Naive thymus-derived CD8-positive, alpha-beta T cell (primary cell): Measurements from ENCODE around the gene GRAMD4. TPM values are rescaled to one million over a fixed set of nuclear protein-coding genes. Genes with fewer than 3 reads are reported as not detected.

Experiments
- ATAC-seq, 2 donors: fragments of 150-1000 bp; cut with Tn5 transposase in 1 of 2; sonication (Bioruptor Pico), chemical (Tn5 transposase) in 1 of 2; 1 replicate in 1 of 2; 2 replicates in 1 of 2; pipeline ENCODE4 v1.10.0; 2021; ENCODE audit warnings: mild to moderate bottlenecking in 2 of 2, moderate library complexity in 2 of 2
- POLR2A ChIA-PET: fragments of 350-600 bp; sonication (Branson Sonifier 250); formaldehyde crosslinking; loops from one replicate; lab custom pipeline; 2021; ENCODE audit warnings: antibody characterized with exemption; lab: Charles Lee
- DNase-seq, 10 donors: peaks; one replicate each; pipeline versions ENCODE4 v3.0.0 to v3.0.0-alpha.2; 2020 to 2022
- H3K27ac Mint-ChIP-seq, 10 donors: one replicate each; pipeline ENCODE4 v1.8.0; 2020 to 2022; ENCODE audit warnings: mild to moderate bottlenecking in 10 of 10, mixed read lengths in 10 of 10, moderate library complexity in 4 of 10, inconsistent platforms in 1 of 10
- H3K27me3 Mint-ChIP-seq, 5 donors: one replicate each; pipeline ENCODE4 v1.8.0; 2021 to 2022; ENCODE audit warnings: mixed read lengths in 5 of 5
- H3K36me3 Mint-ChIP-seq, 3 donors: one replicate each; pipeline ENCODE4 v1.8.0; 2020 to 2022; ENCODE audit warnings: mixed read lengths in 3 of 3, mild to moderate bottlenecking in 2 of 3, inconsistent platforms in 1 of 3
- H3K4me1 Mint-ChIP-seq, 4 donors: one replicate each; pipeline ENCODE4 v1.8.0; 2021 to 2022; ENCODE audit warnings: mixed read lengths in 4 of 4
- H3K4me3 Mint-ChIP-seq, 10 donors: one replicate each; pipeline ENCODE4 v1.8.0; 2020 to 2022; ENCODE audit warnings: mild to moderate bottlenecking in 10 of 10, mixed read lengths in 10 of 10, moderate library complexity in 6 of 10, inconsistent platforms in 1 of 10
- H3K9me3 Mint-ChIP-seq, 9 donors: one replicate each; pipeline ENCODE4 v1.8.0; 2020 to 2022; ENCODE audit warnings: mixed read lengths in 9 of 9, mild to moderate bottlenecking in 3 of 9, inconsistent platforms in 1 of 9, moderate library complexity in 1 of 9
- polyA plus RNA-seq, 3 donors: library from polyadenylated mRNA; unstranded; fragments of 300-500 nt; fragmentation: Illumina TruSeq; gene quantifications; one replicate each; pipeline ENCODE4 v1.2.3, GENCODE V29; 2021
- total RNA-seq, 8 experiments: library from RNA in 2 of 8; stranded (reverse) in 2 of 8; gene quantifications; one replicate each; pipeline ENCODE4 v1.2.3 and lab custom pipeline; 2021 to 2026

GRAMD4 gene
- total and polyA plus RNA-seq, 5 experiments from 2014 or later: 2.8 to 7.6 (median 4.1) TPM

DNA sequence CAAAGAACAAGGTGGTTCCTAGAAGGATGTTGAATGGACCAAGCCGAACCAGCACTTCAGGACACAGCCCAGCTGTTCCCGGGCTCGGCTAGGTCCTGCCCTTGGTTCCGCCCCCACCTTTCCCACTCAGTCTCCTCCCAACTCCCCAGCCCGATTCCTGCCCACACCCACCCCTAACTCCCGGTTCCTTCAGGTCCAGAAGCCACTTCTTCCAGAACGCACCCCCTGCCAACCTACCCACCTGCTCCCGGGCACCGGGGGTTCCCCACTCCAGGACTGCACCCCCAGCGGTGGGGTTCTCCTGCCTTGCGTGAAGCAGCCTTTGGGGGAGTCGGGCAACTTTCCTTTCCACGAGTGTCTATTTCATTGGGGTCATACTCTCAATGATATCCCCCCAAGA lies 87.1 kb downstream of the GRAMD4 start:
- peak overlapping the region in 2 of 10 donors; percentile 15 to 53 for H3K27ac Mint-ChIP-seq
- no peaks in the 10 kb centered on the region for H3K27me3 Mint-ChIP-seq
- ATAC-seq: no peak
- H3K36me3 Mint-ChIP-seq: peaks cover 11 to 97% (median 34%) of the 10 kb centered on the region in 3 donors
- POLR2A ChIA-PET: no interaction called here
- peaks cover 0 to 7% (median 4%) of the 10 kb centered on the region in 4 donors for H3K4me1 Mint-ChIP-seq
- no peak for DNase-seq
- H3K9me3 Mint-ChIP-seq: no peaks in the 10 kb centered on the region
- H3K4me3 Mint-ChIP-seq: no peak overlapping the region

DNA sequence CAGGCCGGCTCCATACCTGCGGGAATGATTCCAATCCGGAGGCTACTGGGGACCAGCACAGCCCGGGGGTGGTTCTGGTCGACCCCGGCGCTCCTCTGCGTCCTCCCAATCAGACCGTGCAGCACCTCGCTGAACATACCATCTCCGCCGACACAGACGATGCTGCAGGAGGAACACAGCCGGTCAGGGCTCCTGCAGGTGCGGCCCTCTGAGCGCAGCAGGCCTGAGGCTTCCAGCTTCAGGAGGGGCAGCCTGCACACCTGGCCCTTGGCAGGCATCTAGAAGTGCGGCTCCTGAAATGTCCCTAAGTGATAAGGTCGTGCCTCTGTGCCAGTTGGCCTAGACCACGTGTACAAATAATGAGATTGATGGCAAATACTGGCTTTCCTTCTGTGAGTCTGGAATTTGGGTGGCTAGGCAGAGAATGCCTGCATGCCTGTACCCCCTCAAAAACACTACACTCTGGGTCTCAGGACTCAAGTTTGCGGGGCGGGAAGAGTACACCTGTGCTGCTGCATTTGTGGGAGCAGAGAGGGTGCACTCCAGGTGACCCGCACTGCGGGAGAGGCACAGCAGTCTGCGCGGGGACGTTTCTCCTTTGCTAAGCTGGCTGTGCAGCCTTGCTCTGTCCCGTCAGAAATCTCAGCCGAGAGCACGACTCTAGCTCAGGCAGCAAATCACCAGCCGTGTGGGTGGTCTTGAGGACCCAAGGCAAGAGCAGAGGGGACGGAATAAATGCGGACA lies 87.8 kb downstream of the GRAMD4 start:
- Mint-ChIP-seq H3K9me3 (no peaks in the 10 kb centered on the region), H3K4me3 (no peak overlapping the region)

DNA sequence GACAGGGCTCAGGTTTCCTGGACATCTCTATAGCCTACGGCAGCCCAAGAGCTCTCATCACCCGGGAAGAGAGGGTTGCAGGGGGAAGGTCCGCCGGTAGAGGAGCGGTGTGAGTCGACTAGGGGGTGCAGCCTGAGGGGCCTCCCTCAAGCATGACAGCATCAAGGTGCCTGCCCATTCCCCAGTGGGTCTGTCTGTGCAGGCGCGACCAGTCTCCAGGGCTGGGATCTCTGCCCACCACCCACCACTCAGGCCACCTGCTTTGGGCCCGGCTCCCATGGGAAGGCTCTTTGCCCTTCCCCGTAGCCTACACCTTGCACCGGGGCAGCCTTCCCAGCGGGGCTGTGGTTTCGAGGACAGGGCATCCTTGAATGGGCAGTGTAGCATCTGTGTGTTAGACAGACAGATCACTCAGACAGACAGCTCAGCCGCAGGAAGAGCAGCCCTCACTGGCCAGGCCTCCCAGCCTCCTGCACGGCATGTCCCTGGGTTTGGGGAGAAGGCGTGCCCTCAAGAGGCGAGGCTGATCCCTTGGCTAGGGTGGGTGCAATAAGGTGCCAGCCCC lies 88.7 kb downstream of the GRAMD4 start:
- POLR2A ChIA-PET: interaction anchor here (1.3 kb wide), 1 partner anchor 27 kb away, joined by 3 read pairs; no protein-coding TSS in a partner anchor
- H3K27me3 Mint-ChIP-seq: no peaks in the 10 kb centered on the region

More for the DNA sequence above, 87.8 kb downstream of the GRAMD4 start:
- peak overlapping the region in 1 of 10 donors; percentile 68 for H3K27ac Mint-ChIP-seq
- H3K4me1 Mint-ChIP-seq: peaks cover 1 to 7% (median 5%) of the 10 kb centered on the region in 4 donors
- ATAC-seq (no peak), DNase-seq (no peak)
- H3K36me3 Mint-ChIP-seq: peaks cover 11 to 97% (median 33%) of the 10 kb centered on the region in 3 donors
- H3K27me3 Mint-ChIP-seq: no peaks in the 10 kb centered on the region
- POLR2A ChIA-PET: no interaction called here

DNA sequence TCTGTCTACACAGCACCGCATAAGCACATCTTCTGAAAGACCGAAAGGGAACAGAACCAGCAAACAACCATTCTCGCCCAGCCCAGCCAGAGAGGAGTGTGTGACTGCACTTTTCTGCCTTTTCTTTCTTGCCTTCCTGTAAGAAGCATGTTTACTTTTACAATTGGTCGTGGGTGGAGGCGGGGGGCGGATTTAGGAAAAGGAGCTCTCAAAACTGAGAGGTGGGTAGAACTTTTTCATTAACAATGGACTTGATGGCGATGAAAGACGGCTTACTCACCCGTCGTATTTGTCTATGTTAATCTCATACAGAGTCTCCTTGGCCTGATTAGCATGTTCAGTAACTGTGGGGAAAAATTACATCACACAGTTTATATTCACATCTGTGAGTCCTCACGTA lies 90.6 kb downstream of the GRAMD4 start:
- no peaks in the 10 kb centered on the region for H3K9me3 Mint-ChIP-seq
- H3K36me3 Mint-ChIP-seq: peaks cover 11 to 94% (median 35%) of the 10 kb centered on the region in 3 donors
- H3K27me3 Mint-ChIP-seq: no peaks in the 10 kb centered on the region
- no peak for DNase-seq
- peaks cover 4 to 10% (median 8%) of the 10 kb centered on the region in 4 donors for H3K4me1 Mint-ChIP-seq
- no peak overlapping the region for H3K4me3 Mint-ChIP-seq
- H3K27ac Mint-ChIP-seq: peak overlapping the region in 1 of 10 donors; percentile 21
- ATAC-seq: no peak
- POLR2A ChIA-PET: interaction anchor here (0.5 kb wide), 1 partner anchor 20 kb away, joined by 3 read pairs; no protein-coding TSS in a partner anchor

More for the DNA sequence above, 88.7 kb downstream of the GRAMD4 start:
- no peak for DNase-seq
- H3K4me3 Mint-ChIP-seq: no peak overlapping the region
- peaks cover 3 to 7% (median 7%) of the 10 kb centered on the region in 4 donors for H3K4me1 Mint-ChIP-seq
- peak overlapping the region in 2 of 10 donors; percentile 46 to 68 for H3K27ac Mint-ChIP-seq
- H3K36me3 Mint-ChIP-seq: peaks cover 11 to 97% (median 36%) of the 10 kb centered on the region in 3 donors
- no peaks in the 10 kb centered on the region for H3K9me3 Mint-ChIP-seq
- ATAC-seq: no peak

DNA sequence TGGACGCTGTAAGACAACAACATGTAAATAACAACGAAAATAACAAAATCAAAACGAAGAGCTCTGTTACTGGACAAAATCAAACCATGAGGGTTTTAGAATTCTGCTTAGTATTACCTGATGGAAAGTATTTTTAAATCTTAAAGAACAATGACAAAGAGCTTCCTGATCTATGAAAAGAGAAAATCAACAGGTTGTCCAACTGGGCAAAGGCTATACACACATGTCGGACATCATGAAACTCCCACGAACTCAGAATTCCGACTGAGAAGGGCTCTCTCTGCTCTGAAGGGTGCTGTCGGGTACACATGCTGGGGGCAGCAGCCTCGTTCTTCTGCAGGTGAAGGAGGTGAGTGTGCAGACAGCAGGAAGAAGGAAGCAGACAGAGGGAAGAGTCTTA lies 92.1 kb downstream of the GRAMD4 start:
- POLR2A ChIA-PET: interaction anchor here (0.7 kb wide), 1 partner anchor 706 kb away, joined by 3 read pairs; no protein-coding TSS in a partner anchor
- DNase-seq: no peak
- peak overlapping the region in 2 of 10 donors; percentile 31 to 39 for H3K27ac Mint-ChIP-seq
- no peak overlapping the region for H3K4me3 Mint-ChIP-seq
- H3K27me3 Mint-ChIP-seq: no peaks in the 10 kb centered on the region
- peaks cover 4 to 10% (median 8%) of the 10 kb centered on the region in 4 donors for H3K4me1 Mint-ChIP-seq
- ATAC-seq: no peak
- peaks cover 11 to 90% (median 32%) of the 10 kb centered on the region in 3 donors for H3K36me3 Mint-ChIP-seq
- no peaks in the 10 kb centered on the region for H3K9me3 Mint-ChIP-seq

DNA sequence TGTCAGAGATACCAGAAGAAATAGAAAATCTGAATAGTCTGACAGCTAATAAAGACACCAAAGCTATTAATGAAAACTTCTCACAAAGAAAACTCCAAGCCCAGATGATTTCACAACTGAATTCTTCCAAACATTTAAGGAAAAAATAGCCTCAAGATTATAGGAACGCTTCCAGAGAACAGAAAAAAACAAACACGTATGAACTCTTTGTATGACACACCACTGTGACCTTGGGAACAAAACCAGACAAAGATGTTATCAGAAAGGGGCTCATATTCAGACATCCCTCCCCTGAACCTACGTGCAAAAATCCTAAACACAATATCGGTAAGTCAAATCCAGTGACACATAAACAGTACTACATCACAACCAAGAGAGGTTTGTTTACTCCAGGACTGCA lies 94.4 kb downstream of the GRAMD4 start:
- Mint-ChIP-seq H3K4me1 (peaks cover 7 to 10% (median 8%) of the 10 kb centered on the region in 4 donors), H3K9me3 (no peaks in the 10 kb centered on the region), H3K27me3 (no peaks in the 10 kb centered on the region), H3K27ac (peak overlapping the region in 3 of 10 donors; percentile 3 to 37 (median 6)), H3K36me3 (peaks cover 5 to 90% (median 22%) of the 10 kb centered on the region in 3 donors), H3K4me3 (no peak overlapping the region)
- DNase-seq (no peak), ATAC-seq (no peak)
- POLR2A ChIA-PET: no interaction called here

DNA sequence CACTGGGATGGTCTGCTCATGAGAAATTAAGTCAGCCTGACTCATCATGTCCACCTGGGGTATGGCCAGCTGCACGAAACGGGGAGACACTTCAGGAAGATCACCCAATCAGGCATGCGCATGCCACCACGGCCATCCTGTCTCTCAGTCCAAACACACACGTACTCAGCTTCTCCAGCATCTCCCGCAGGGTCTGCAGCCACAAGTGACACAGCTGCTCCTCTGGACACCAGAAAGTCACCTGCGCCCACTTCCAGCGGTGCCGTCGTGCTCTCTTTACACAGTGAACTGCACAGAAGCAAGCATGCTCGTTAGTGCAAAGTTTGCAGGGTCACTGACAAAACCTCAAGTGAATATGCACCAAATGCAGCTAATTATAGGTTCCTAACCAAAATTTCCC lies 99.7 kb downstream of the GRAMD4 start:
- H3K4me1 Mint-ChIP-seq: peaks cover 11 to 32% (median 14%) of the 10 kb centered on the region in 4 donors
- peaks cover 5 to 81% (median 13%) of the 10 kb centered on the region in 3 donors for H3K36me3 Mint-ChIP-seq
- H3K9me3 Mint-ChIP-seq: no peaks in the 10 kb centered on the region
- H3K27me3 Mint-ChIP-seq: no peaks in the 10 kb centered on the region
- peak overlapping the region in 2 of 10 donors; percentile 31 to 43 for H3K27ac Mint-ChIP-seq
- POLR2A ChIA-PET: no interaction called here
- DNase-seq (peak in 1 of 10 donors; percentile 38), ATAC-seq (no peak)
- H3K4me3 Mint-ChIP-seq: no peak overlapping the region

DNA sequence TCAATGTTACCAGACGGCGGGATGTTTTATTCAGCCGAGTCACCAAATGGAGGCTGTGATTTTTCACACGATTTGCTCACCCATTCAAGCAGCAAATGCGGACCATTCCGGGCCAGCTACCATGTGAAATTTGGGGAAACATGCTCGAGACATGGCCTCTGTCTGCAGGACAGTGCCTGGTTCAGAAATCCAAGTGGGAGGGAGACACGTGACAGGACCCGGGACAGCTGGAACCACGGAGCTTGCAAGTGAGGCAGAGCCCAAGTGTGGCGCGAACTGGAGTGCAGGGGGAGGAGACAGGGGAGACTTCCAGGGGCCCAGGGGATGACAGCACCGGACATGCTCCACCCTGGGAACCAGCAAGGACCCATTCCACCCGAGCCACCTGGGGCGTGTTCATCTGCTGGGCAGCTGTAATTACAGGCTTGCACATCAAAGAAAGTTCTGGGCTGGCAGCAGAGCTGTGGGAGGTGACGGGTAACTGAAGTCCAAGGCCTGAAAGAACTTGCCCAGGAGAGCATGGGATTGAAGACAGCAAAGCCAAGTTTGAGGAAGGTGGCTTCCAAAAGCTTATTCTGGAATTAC lies 101.4 kb downstream of the GRAMD4 start:
- Mint-ChIP-seq H3K9me3 (no peaks in the 10 kb centered on the region), H3K36me3 (peaks cover 5 to 78% (median 12%) of the 10 kb centered on the region in 3 donors), H3K4me3 (no peak overlapping the region), H3K27me3 (no peaks in the 10 kb centered on the region), H3K27ac (peak overlapping the region in 6 of 10 donors; percentile 22 to 51 (median 36)), H3K4me1 (peaks cover 10 to 41% (median 17%) of the 10 kb centered on the region in 4 donors)
- POLR2A ChIA-PET: interaction anchor here (0.6 to 2.1 kb wide), 3 partner anchors 15 to 828 kb away, joined by 3 to 7 read pairs (median 3); no protein-coding TSS in a partner anchor
- no peak for ATAC-seq
- DNase-seq: no peak

DNA sequence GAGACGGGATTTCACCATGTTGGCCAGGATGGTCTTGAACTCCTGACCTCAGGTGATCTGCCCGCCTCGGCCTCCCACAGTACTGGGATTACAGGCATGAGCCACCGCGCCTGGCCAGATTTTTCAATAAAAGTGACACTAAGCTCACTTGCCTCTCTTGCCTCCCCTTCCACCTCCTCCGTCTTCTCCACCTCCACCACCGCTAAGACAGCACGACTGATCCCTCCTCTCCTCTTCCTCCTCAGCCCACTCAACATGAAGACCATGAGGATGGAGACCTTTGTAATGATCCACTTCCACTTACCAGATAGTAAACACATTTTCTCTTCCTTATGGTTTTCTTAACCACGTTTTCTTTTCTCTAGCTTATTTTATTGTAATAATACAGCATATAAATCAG lies 103.7 kb downstream of the GRAMD4 start:
- Mint-ChIP-seq H3K36me3 (peaks cover 5 to 70% (median 8%) of the 10 kb centered on the region in 3 donors), H3K4me3 (no peak overlapping the region), H3K27me3 (no peaks in the 10 kb centered on the region), H3K27ac (peak overlapping the region in 5 of 10 donors; percentile 4 to 91 (median 66)), H3K4me1 (peaks cover 14 to 60% (median 27%) of the 10 kb centered on the region in 4 donors), H3K9me3 (no peaks in the 10 kb centered on the region)
- DNase-seq (no peak), ATAC-seq (no peak)
- POLR2A ChIA-PET: interaction anchor here (0.6 to 2.1 kb wide), 2 partner anchors 38 to 135 kb away, joined by 4 to 5 read pairs; partner anchors contain the start of gene TBC1D22A

DNA sequence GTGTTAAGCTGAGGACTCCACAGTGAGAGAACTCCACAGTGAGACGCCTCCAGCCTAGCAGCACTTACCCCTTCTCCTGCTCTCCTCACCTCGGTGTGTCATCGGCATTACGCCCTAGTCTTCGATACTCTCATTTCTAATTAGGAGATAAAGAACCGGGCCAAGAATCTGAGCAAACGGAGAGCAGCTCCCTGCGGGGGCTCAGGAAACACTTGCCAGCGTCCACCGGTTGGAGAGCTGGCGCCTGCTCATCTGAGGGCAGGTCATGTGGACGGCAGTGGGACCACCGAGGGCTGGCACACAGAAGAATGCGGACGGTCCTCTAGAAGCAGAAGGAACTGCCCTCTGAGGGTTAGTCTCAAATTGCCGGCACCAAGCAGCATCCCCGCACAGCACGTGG lies 104.9 kb downstream of the GRAMD4 start:
- no peak for DNase-seq
- Mint-ChIP-seq H3K27ac (peak overlapping the region in 3 of 10 donors; percentile 40 to 79 (median 53)), H3K4me1 (peaks cover 14 to 69% (median 29%) of the 10 kb centered on the region in 4 donors), H3K27me3 (no peaks in the 10 kb centered on the region), H3K36me3 (peaks cover 3 to 61% (median 5%) of the 10 kb centered on the region in 3 donors), H3K4me3 (no peak overlapping the region), H3K9me3 (no peaks in the 10 kb centered on the region)
- no peak for ATAC-seq
- POLR2A ChIA-PET: no interaction called here

DNA sequence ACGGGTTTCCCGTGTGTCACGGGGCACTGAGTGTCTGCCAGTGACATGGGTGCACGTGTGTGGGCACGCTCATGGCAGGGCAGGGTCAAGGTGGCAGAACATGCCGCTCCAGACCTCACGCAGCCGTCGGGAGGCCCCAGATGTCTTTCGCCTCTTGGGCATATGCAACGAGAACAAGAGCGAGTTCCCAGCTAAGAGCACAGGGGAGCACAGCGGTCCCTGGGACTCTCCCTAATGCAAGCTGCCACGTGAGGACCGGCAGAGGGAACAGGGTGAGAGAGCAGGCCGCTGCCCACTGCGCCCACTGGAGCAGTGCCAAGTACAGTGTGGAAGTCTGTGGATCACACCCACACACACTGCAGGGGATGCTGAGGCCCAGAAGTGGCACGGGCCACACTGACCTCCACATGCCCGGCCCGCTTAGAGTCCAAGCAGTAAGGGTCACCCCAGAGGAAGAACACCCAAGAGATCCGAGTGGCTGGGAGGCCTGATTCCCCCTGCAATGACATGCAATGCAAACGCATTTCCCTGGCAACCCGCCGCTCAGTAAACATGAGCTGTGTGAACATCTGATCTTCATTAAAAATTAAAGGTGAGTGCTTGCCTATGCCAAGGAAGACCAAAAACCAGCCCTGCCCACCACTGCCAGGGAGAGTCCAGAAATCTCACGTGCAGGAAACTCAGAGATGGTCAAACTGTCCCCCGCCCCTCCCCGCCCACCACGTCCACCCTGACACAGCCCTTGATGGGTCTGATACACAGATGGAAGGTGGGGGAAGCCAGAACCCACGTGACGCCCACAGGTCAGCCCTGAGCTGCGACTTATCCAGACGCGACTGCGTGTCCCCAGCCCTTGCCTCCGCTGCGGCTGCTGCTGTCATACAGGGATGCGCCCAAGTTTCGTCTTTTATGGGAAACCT lies 106.1 kb downstream of the GRAMD4 start:
- H3K27me3 Mint-ChIP-seq: no peaks in the 10 kb centered on the region
- H3K36me3 Mint-ChIP-seq: peaks cover 3 to 61% (median 5%) of the 10 kb centered on the region in 3 donors
- no peak overlapping the region for H3K4me3 Mint-ChIP-seq
- no peak for DNase-seq
- POLR2A ChIA-PET: interaction anchor here (0.8 to 2.4 kb wide), 2 partner anchors 36 kb away, joined by 4 to 11 read pairs; partner anchors contain the start of gene TBC1D22A
- no peak for ATAC-seq
- H3K27ac Mint-ChIP-seq: peak overlapping the region in 2 of 10 donors; percentile 25 to 53
- no peaks in the 10 kb centered on the region for H3K9me3 Mint-ChIP-seq
- peaks cover 21 to 78% (median 41%) of the 10 kb centered on the region in 4 donors for H3K4me1 Mint-ChIP-seq
